GM19438 (cell line): Measurements from ENCODE around the gene CLEC2A.

Source experiments
- ATAC-seq: cut with Tn5 transposase; IDR thresholded peaks from one replicate; pipeline ENCODE4 v1.9.1; 2021; ENCODE audit warnings: low read depth; ENCODE audit not compliant: unreplicated experiment

Gene CLEC2A

GRCh38 chr12:9936591-9936990, 4.4 kb upstream of the CLEC2A start:
- no peak for ATAC-seq

DNA sequence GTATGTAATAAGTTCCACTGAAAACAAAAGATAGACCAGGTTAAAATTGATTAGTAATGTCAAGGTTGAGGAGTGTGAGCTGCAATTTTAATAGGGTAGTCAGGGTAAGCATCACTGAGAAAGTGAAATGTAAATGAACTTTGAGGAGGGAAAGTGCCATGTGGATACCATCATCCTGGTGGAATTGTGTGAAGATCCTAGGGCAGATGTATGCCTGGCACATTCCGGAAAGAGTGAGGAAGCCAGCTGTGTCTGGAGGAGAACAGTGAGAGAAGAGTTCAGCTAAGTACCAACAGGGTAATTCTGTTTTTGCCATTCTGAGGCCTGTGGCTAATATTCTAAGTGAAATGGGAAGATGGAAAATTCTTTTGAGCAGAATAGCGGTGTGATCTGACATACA, 2.9 kb upstream of the CLEC2A start:
- ATAC-seq: no peak

GRCh38 chr12:9933958-9934357, 1.8 kb upstream of the CLEC2A start:
- no peak for ATAC-seq

- ATAC-seq: no peak
Measured at GRCh38 chr12:9931245-9931644, 925 bp downstream of the CLEC2A start.

DNA sequence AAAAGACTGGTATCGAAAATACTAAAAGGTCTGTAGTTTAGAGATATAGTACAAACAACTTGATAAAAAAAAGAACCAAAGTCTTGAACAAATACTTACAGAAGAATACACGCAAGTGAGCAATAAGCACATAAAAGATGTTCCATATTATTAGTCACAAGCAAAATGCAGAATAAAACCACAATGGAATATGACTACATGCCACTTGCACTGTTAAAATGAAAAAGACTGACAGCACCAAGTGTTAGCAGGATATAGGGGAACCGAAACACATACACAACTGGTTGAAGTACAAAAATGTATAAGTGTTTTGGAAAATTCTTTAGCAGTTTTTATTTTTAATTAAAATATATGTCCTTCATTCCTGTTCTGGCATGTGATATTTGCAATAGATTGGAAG, 3.6 kb downstream of the CLEC2A start:
- no peak for ATAC-seq

DNA sequence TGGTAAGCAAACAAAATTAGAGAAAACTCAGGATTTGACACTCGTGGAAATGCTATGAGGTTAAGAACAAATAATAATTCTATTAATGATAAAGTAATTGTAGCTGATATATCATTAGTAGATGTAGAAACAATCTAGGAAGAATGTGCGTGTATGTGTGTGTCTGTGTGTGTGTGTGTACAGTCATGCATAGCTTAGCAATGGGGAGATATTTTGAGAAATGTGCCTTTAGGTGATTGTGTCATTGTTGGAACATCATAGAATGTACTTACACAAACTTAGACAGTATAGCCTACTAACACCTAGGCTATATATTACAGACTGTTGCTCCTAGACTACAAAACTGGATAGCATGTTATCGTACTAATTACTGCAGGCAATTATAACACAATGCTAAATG, 5.3 kb downstream of the CLEC2A start:
- no peak for ATAC-seq

DNA sequence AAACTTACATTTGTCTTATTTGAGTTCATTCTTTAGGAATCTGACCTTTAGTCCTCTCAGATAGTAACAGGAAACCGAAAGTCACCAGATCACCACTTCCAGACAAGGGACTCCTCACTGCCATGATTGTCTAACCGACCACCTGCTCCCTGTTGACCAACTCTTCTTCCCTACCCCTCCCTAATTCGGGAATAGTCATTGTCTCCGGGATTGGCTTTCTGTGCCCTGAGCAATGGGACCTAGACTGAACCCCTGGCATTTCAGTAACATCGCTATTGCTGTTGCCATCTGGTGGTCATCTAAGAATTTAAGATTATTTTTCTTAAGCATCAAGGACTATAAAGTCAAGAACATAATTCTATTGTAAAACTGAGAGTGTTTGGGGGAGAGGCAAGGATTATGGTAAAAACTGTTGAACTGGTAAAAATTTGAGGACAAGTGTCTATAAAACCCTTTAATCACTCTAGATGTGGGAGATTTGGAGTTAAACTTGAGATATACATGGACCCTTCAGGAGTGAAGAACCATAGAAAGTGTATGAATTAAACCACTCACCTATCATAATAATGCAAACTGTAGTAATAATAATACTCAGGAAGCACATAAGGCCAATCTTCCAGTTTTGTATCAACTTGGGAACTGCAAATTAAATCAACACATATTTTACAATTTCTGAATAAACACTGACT, 6.3 kb downstream of the CLEC2A start:
- no peak for ATAC-seq

DNA sequence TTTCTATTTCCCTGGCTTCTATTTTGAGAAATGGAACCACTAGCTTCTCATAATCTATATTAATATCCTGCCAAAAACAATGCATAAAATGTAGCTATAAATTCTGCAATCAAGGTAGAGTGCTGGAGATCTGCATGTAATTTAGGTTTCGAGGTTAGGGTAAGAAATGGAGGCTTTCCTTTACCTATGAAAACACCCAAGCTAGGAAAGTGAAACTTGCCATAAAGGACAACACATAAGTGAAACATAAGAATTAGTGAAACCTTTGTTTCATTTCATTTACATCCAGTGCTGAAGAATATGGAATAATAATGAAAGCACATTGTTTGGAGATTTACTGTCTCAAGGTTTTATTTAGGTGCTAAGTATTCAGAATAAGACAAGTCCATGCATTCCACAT, 9.7 kb downstream of the CLEC2A start:
- ATAC-seq: no peak

- ATAC-seq: no peak
Measured at GRCh38 chr12:9920451-9920850, 11.7 kb downstream of the CLEC2A start.

GRCh38 chr12:9919443-9919842, 12.7 kb downstream of the CLEC2A start:
- no peak for ATAC-seq

DNA sequence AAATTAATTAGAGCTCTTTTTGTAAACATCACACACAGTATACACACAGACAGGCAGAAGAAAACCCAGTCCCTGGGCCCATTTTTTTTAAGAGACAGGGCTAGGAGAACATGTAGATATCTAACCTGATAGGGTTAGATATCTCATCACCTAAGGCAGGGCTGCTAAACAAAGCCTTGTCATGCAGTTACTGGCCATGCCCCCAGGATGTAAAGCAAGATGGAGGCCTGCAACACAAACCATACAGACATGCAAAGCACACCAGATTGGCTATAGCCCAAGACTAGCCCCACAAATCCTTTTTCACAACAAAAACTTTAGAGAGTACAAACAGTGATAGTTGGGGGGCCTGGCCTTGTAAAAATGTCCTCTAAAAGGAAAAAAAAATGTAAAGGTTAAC, 20.5 kb downstream of the CLEC2A start:
- ATAC-seq: no peak

DNA sequence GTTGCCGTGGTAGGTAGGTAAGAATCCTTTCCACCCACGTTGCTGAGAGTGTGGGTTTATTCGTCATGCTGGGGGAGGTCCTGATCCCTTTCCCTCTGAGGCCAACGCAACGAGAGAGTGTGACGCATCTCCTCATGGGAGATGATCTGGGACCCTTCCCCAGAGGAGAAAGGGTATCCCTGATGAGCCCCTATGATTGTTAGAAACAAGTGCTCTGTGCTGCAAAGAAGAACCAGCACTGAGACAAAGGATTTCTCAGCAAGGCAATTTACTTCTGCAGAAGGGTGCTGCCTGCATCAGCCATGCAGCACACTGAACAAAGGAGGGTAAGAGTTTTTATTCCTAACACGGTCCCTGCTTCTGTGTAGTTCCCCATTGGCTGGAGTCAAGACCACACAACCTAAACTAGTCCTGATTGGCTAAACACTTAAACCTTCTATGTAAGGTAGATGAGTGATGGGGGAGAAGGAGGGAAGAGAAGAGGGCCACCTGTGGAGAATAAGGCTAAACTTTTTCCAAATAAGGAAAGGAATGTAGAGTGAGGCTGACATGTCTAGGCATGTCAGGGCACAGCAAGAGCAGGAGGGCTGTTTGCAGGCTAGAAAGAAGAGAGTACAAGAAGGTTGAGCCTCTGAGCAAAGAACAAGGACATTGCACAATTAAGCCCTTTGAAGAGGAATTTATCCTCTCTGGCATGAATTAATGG, 21.3 kb downstream of the CLEC2A start:
- ATAC-seq: no peak

DNA sequence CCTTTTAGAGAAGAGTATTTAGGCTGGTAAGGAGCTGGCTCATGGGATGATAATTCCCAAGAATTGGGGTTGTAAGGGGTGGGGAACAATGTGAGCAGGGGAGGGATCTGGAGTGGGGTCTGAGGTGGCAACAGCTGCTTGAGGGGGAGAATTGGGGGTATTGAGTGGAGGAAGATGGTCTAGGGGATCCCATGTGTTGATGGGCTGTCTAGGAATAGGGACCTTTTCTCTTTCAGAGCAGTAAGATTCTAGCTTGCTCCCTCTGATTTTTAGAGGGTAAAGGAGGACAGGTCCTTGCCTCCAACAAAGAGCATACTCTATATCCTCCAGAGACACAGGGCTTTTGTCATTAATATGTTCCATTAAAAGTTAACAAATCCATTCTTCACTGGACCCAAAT, 22.4 kb downstream of the CLEC2A start:
- ATAC-seq: no peak

- ATAC-seq: no peak
Measured at GRCh38 chr12:9908350-9908749, 23.8 kb downstream of the CLEC2A start.

DNA sequence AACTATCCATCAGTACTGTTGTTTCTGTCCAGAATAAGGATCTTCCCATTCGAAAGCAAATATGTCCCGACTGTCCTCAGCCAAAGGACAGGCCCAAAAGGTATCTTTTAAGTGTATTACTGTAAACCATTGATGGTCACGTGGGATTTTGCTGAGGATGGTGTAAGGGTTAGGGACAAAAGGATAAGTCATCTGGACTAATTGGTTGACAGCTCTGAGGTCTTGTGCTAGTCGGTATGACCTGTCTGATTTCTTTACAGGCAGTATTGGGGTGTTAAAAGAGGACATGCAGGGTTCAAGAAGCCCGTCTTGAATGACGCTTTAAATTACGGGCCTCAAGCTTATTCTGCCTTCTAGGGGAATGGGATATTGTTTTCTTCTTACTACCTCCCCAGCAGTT, 24.4 kb downstream of the CLEC2A start:
- ATAC-seq: no peak

DNA sequence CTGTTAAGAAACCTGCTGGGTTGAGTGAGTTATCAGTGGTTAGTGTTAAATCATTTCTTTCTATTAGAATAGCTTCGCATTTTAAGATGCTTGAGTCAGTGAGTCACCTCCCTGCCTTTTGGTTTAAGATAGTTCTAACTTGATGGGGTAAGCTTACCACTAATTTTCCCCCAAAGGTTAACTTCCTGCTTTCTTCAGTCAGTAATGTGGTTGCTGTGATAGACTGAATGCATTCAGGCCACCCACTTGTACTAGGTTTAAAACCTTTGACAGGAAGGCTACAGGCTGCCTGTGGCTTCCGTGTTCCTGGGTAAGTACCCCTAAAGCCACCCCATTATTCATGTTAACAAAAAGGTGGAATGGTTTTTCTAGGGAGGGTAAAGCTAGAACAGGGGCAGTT, 25.3 kb downstream of the CLEC2A start:
- no peak for ATAC-seq

GRCh38 chr12:9902539-9903228, 29.5 kb downstream of the CLEC2A start:
- ATAC-seq: no peak

GRCh38 chr12:9900930-9901329, 31.2 kb downstream of the CLEC2A start:
- ATAC-seq: no peak

DNA sequence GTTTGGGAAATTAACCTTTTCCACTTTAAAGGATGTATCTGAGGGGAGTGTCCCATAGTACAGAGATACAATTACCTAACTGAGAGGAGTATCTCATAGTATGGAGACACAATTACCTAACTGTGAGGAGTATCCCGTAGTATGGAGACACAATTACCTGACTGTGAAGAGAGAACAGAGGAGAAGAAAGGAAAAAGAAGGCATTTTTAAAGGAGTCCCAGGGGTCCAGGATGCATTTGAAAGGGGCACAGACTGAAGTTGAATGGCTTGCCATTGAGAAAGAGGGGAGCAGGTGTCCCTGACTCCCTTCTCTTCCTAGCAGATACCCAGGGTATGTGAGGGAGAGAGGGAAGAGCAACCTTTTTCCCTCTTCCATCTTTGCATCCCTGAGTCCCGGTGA, 33.0 kb downstream of the CLEC2A start:
- no peak for ATAC-seq

GRCh38 chr12:9897535-9897934, 34.6 kb downstream of the CLEC2A start:
- no peak for ATAC-seq

DNA sequence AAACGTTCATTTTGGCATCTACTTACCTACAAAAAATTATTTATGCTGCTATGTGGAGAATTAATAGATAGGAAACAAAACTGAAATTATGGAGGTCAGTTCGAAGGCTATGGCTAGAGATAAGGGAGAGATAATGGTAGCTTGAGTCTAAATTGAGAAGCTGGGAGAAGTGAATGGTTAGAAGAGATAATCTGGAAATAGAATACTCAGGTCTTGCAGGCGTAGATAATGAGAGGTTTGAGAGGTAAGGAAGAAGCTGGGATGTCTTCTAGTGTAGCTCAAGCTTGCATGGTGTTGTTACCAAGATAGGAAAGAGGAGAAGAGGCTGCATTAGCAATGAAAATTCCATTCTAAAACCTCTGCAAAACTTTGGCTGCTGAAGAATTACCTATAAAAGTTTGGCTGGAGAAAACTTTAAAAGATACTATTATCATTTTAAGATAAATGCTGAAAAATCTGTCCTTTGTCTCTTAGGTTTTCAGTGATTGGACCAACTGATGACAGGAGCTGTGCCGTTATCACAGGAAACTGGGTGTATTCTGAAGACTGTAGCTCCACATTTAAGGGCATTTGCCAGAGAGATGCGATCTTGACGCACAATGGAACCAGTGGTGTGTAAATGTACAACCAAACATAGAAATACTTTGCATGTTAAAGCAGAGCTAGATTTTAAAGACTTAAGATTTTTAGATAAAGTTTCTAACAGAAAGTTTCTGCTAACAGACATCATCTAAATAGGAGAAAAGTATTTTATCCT, 36.8 kb downstream of the CLEC2A start:
- no peak for ATAC-seq
